ENCODE results near the gene METTL3.

METTL3 gene

DNA sequence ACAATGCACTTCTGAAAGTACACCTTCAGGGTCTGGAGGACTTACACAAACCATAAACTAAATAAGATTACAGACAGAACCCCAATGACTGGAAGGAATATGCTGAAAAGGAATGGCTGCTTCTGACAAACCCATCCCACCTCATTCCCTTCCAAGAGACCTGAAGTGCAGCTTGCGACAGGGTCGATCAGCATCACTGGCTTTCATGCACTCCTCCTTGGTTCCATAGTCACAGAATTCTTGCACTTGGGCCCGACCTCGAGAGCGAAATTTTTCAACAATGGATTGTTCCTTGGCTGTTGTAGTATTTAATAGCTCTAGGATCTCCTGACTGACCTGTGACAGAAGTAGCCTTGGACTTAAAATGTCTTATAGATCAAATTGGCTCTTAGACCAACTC lies 9.6 kb downstream of the METTL3 start:
- TF ChIP-seq, protein P1, sequence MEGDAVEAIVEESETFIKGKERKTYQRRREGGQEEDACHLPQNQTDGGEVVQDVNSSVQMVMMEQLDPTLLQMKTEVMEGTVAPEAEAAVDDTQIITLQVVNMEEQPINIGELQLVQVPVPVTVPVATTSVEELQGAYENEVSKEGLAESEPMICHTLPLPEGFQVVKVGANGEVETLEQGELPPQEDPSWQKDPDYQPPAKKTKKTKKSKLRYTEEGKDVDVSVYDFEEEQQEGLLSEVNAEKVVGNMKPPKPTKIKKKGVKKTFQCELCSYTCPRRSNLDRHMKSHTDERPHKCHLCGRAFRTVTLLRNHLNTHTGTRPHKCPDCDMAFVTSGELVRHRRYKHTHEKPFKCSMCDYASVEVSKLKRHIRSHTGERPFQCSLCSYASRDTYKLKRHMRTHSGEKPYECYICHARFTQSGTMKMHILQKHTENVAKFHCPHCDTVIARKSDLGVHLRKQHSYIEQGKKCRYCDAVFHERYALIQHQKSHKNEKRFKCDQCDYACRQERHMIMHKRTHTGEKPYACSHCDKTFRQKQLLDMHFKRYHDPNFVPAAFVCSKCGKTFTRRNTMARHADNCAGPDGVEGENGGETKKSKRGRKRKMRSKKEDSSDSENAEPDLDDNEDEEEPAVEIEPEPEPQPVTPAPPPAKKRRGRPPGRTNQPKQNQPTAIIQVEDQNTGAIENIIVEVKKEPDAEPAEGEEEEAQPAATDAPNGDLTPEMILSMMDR (IDR thresholded peaks at IDR 0.05): no peak
- no peak overlapping the region for H3K4me3 ChIP-seq
- peaks cover 32 to 73% (median 57%) of the 10 kb centered on the region in 3 donors for H3K36me3 ChIP-seq
- peaks cover 0 to 6% (median 0%) of the 10 kb centered on the region in 4 donors for H3K4me1 ChIP-seq
- DNase-seq: no peak
- no peaks in the 10 kb centered on the region for H3K9me3 ChIP-seq
- H3K27me3 ChIP-seq: no peaks in the 10 kb centered on the region
- no peak overlapping the region for H3K27ac ChIP-seq
- intact Hi-C loops (cut with DNase I; ENCODE audit: low total_unique reads): loop anchor here (5.0 kb wide), 1 partner anchor 56 kb away; no protein-coding TSS in a partner anchor

- no peak for DNase-seq
- no peak overlapping the region for H3K4me3 ChIP-seq
- no peaks in the 10 kb centered on the region for H3K27me3 ChIP-seq
- TF ChIP-seq, protein P1 (IDR thresholded peaks at IDR 0.05): peak; percentile 41 to 53
- intact Hi-C loops (cut with DNase I; ENCODE audit: low total_unique reads): no loop called here
- H3K36me3 ChIP-seq: peaks cover 58 to 100% (median 82%) of the 10 kb centered on the region in 3 donors
- no peaks in the 10 kb centered on the region for H3K9me3 ChIP-seq
- H3K4me1 ChIP-seq: peaks cover 0 to 6% (median 0%) of the 10 kb centered on the region in 4 donors
- no peak overlapping the region for H3K27ac ChIP-seq
Measured at GRCh38 chr14:21498540-21499526, 12.3 kb downstream of the METTL3 start.

- Histone ChIP-seq H3K36me3 (peaks cover 65 to 100% (median 90%) of the 10 kb centered on the region in 3 donors), H3K27ac (no peak overlapping the region), H3K4me3 (no peak overlapping the region), H3K9me3 (no peaks in the 10 kb centered on the region), H3K4me1 (no peaks in the 10 kb centered on the region), H3K27me3 (no peaks in the 10 kb centered on the region)
- DNase-seq: no peak
- intact Hi-C loops (cut with DNase I; ENCODE audit: low total_unique reads): no loop called here
- TF ChIP-seq, protein P1 (IDR thresholded peaks at IDR 0.05): no peak
Measured at GRCh38 chr14:21496453-21496852, 14.7 kb downstream of the METTL3 start.

- Histone ChIP-seq H3K4me1 (no peaks in the 10 kb centered on the region), H3K27me3 (no peaks in the 10 kb centered on the region), H3K9me3 (no peaks in the 10 kb centered on the region), H3K27ac (no peak overlapping the region), H3K4me3 (no peak overlapping the region), H3K36me3 (peaks cover 71 to 100% (median 93%) of the 10 kb centered on the region in 3 donors)
- intact Hi-C loops (cut with DNase I; ENCODE audit: low total_unique reads): no loop called here
- TF ChIP-seq, protein P1 (IDR thresholded peaks at IDR 0.05): no peak
- DNase-seq: no peak
Measured at GRCh38 chr14:21494902-21495762, 16.0 kb downstream of the METTL3 start.

DNA sequence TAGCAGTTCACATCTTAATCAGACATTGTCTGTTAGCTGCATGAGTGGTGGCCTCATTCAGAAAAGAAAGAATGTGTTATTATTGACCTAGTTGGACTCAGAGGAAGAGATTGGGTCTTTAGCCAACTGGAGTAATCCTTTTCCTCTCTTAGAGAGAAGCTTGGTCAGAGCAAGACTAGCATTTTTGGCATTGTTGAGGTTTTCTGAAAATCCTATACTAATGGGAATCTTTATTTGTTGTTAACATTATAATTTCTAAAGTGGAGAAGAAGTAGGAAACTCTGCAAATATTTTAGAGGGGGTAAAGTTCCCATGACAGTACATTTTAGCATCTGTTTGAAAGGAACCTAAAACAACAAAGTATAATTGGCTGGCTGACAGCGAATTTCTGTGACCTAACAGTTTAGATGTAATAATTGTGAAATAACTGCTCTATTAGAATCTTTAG lies 24.5 kb downstream of the METTL3 start:
- Histone ChIP-seq H3K27ac (no peak overlapping the region), H3K4me3 (no peak overlapping the region), H3K27me3 (no peaks in the 10 kb centered on the region), H3K4me1 (no peaks in the 10 kb centered on the region), H3K36me3 (peaks cover 42 to 59% (median 47%) of the 10 kb centered on the region in 3 donors), H3K9me3 (no peaks in the 10 kb centered on the region)
- TF ChIP-seq, protein P1 (IDR thresholded peaks at IDR 0.05): no peak
- no peak for DNase-seq
- intact Hi-C loops (cut with DNase I; ENCODE audit: low total_unique reads): no loop called here

All from tibial artery (tissue), 4 donors.